GM12872 (cell line): ENCODE measurements around the gene NRXN3.

ENCODE experiments used
- TF ChIP-seq, protein P1 (sequence below): IDR thresholded peaks from 3 replicates; pipeline ENCODE4 v1.5.1; 2011; ENCODE audit warnings: low read depth, mild to moderate bottlenecking, low read length, moderate library complexity; ENCODE audit not compliant: insufficient read depth

NRXN3 gene

DNA sequence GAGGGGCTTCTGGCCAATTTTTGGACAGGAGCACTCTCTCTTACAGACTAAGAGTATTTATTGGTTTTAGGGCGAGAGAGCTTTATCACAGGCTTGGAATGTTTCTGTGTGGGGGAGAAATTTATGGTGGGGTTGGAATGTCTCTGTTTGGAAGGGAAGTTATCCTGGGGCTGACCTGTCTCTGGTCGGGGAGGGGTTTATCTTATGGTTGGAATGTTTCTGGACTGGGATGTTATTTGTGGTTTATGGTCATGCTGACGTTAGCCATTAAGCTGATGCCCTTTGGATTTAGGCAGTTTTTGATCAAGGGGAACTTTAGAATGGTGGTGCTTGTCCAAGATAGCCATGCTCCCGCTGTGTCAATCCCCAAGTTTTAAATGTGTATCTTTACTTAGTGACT, 1426.4 kb downstream of the NRXN3 start:
- TF ChIP-seq, protein P1, sequence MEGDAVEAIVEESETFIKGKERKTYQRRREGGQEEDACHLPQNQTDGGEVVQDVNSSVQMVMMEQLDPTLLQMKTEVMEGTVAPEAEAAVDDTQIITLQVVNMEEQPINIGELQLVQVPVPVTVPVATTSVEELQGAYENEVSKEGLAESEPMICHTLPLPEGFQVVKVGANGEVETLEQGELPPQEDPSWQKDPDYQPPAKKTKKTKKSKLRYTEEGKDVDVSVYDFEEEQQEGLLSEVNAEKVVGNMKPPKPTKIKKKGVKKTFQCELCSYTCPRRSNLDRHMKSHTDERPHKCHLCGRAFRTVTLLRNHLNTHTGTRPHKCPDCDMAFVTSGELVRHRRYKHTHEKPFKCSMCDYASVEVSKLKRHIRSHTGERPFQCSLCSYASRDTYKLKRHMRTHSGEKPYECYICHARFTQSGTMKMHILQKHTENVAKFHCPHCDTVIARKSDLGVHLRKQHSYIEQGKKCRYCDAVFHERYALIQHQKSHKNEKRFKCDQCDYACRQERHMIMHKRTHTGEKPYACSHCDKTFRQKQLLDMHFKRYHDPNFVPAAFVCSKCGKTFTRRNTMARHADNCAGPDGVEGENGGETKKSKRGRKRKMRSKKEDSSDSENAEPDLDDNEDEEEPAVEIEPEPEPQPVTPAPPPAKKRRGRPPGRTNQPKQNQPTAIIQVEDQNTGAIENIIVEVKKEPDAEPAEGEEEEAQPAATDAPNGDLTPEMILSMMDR, result no peak

DNA sequence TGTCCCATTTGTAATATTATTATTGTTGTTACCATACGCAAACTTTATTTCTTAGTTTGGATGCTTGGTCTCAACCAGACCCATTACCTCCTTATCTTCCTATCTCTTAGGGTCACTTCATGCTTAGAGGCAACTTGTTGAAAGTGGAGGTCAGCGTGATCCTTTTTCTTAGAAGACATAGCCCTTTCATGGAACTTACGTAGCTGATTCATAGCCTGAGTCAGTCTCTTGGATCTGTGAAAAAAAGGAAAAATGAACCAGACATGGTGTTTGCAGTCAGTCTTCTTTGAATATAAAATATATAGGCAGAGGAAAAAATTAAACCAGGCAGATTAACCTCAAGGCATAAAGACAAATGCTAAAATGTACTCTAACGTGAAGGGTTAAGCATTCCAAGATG, 1427.4 kb downstream of the NRXN3 start:
- TF ChIP-seq, protein P1, result no peak

DNA sequence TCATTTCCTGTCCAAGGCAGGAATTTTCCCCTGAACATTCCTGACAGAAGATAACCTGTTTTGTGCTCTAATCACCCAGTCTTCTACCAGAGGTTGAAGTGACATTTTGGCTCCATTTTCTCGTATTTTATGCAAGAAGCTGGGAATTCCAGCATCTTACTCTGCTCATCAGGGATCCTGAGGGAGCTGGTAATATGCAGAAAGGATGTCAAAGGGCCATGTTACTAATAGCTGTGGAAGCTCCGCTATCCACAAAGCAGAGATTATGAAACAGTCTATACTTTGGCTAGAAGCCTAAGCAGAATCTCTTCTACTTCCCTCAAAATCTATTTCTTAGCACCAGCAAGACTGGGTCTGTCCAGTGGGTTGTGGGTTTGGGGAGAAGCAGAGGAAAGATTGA, 1428.2 kb downstream of the NRXN3 start:
- TF ChIP-seq, protein P1, result no peak

DNA sequence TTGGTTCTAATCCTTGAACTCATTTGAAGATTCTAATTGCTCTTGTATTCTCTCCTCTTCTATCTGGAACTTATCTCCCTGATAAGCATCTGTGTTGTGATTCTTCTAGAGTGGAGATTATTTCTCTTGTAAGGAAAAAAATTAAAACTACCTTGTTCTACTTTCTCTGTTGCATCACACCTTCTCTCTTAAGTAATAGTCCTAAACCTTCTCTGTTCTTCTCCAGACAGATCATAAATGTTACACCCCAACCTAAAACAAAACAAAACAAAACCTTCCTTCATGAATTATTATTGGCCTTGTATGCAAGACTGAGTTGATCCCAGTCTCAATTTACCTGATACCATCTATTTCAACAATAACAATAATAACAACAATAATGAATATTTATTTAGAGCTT, 1429.1 kb downstream of the NRXN3 start:
- TF ChIP-seq, protein P1, result no peak

DNA sequence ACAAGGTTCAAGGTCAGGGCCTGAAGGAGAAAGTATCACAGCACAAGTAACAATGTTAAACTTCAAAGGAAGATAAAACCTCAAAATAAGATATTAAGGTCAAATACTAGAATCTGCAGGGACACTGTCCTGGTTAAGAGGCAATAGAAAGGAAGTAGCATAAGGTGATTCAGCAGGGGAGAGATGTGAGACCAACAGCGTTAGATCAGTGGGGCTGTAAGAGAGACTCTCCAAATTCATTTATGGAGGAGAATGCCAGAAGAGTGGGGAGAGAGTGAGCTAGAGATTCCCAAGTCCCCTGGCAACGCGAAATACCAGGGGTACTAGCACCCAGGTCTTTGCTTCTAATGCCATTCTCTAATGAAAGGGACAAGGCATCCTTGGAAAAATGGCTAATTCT, 1430.2 kb downstream of the NRXN3 start:
- TF ChIP-seq, protein P1, result no peak

DNA sequence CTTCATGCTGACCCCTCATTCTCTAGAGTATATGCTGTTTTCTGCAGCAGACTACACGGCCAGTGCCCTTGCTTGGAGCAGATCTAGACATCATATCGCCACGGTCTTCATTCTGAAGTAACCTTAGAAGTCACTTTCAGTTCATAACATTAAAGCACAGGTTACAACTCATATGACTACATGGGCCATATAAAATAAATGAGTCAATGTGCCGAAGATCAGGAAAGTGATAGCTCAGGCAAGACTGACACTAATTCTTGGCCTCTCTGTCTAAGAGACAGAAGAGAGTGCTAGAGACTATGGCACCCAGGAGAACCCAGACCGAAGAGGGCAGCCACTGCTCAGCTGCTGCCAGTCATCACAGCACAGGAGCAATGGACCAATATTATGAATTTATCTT, 1431.4 kb downstream of the NRXN3 start:
- TF ChIP-seq, protein P1, result no peak

DNA sequence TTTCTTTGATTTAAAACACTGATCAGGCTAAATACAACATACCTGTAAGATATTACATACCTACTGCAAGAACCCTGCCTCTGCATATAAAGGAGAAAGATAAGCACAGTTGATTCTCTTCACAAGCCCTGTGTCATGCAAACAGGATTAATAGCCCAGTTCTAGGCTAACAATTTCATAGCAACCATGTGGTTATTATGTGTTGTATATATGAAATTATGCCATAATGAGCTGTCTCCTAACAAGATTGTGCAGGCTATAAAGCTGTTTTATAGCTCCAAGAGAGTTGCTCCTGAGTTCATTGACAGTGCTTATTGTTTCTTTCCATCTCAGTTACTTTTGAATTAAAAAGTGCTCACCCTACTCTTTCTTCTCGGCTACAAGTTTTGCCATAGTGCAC, 1431.9 kb downstream of the NRXN3 start:
- TF ChIP-seq, protein P1, result no peak

DNA sequence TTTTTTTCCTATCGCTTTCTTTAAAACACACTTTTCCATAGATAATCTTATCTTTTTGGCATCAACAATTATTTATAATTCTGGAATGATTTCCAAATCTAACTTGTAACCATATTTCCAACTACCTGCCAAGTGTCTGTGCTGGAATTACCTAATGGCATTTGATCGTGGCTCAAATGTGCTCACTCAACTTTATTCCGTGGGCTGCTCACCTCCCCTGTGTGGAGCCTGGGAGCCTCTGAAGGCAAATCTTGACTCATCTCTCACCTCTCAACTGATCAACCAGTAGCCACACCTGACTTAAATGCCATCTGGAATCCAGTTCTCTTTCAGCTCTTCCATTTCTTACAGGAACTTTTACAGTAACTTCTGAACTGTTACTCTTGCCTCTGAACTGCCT, 1432.6 kb downstream of the NRXN3 start:
- TF ChIP-seq, protein P1, result no peak
